ENCODE results near the gene ZDHHC8. TPM values are rescaled to one million over a fixed set of nuclear protein-coding genes. Genes with fewer than 3 reads are reported as not detected.
A peak's percentile ranks its signal among the peaks of the same experiment; 100 is the strongest.

ZDHHC8 gene
- total RNA-seq, 2 experiments from 2014 or later = 26.4 to 31.3 TPM

- intact Hi-C loops (cut with micrococcal nuclease) = no loop called here
- Mint-ChIP-seq H3K9me3 (no peaks in the 10 kb centered on the region), H3K36me3 (ENCODE audit: low read depth) (peaks cover 27% of the 10 kb centered on the region), H3K4me1 (ENCODE audit: low read depth) (peaks cover 46% of the 10 kb centered on the region), H3K27me3 (ENCODE audit: low read depth) (no peaks in the 10 kb centered on the region), H3K4me3 (no peak overlapping the region), H3K27ac (peak overlapping the region; percentile 4)
- DNase-seq = no peak
- CTCF ChIA-PET = interaction anchor here (1.1 to 1.4 kb wide), 2 partner anchors 9 to 15 kb away, joined by 5 to 6 read pairs; partner anchors contain the start of gene TRMT2A
Measured at GRCh38 chr22:20102203-20102780, 29.3 kb upstream of the ZDHHC8 start.

- Mint-ChIP-seq H3K27me3 (ENCODE audit: low read depth) (no peaks in the 10 kb centered on the region), H3K4me3 (no peak overlapping the region), H3K4me1 (ENCODE audit: low read depth) (peaks cover 17% of the 10 kb centered on the region), H3K9me3 (no peaks in the 10 kb centered on the region), H3K27ac (peak overlapping the region; percentile 21), H3K36me3 (ENCODE audit: low read depth) (peaks cover 13% of the 10 kb centered on the region)
- DNase-seq = no peak
- intact Hi-C loops (cut with micrococcal nuclease) = no loop called here
- CTCF ChIA-PET = no interaction called here
Measured at GRCh38 chr22:20105456-20106204, 26.0 kb upstream of the ZDHHC8 start.

GRCh38 chr22:20106205-20106848, 25.3 kb upstream of the ZDHHC8 start:
- H3K4me3 Mint-ChIP-seq = no peak overlapping the region
- no peak for DNase-seq
- H3K27me3 Mint-ChIP-seq (ENCODE audit: low read depth) = no peaks in the 10 kb centered on the region
- H3K36me3 Mint-ChIP-seq (ENCODE audit: low read depth) = peaks cover 13% of the 10 kb centered on the region
- peaks cover 16% of the 10 kb centered on the region for H3K4me1 Mint-ChIP-seq (ENCODE audit: low read depth)
- intact Hi-C loops (cut with micrococcal nuclease) = no loop called here
- CTCF ChIA-PET = no interaction called here
- H3K27ac Mint-ChIP-seq = no peak overlapping the region
- H3K9me3 Mint-ChIP-seq = no peaks in the 10 kb centered on the region

GRCh38 chr22:20106849-20107237, 24.8 kb upstream of the ZDHHC8 start:
- Mint-ChIP-seq H3K4me1 (ENCODE audit: low read depth) (peaks cover 15% of the 10 kb centered on the region), H3K9me3 (no peaks in the 10 kb centered on the region), H3K36me3 (ENCODE audit: low read depth) (peaks cover 13% of the 10 kb centered on the region), H3K27ac (no peak overlapping the region), H3K4me3 (no peak overlapping the region), H3K27me3 (ENCODE audit: low read depth) (no peaks in the 10 kb centered on the region)
- intact Hi-C loops (cut with micrococcal nuclease) = no loop called here
- CTCF ChIA-PET = no interaction called here
- DNase-seq = no peak

- H3K27me3 Mint-ChIP-seq (ENCODE audit: low read depth) = no peaks in the 10 kb centered on the region
- intact Hi-C loops (cut with micrococcal nuclease) = no loop called here
- DNase-seq = no peak
- H3K27ac Mint-ChIP-seq = no peak overlapping the region
- CTCF ChIA-PET = interaction anchor here (1.4 kb wide), 1 partner anchor 12 kb away, joined by 3 read pairs; no protein-coding TSS in a partner anchor
- H3K36me3 Mint-ChIP-seq (ENCODE audit: low read depth) = peaks cover 9% of the 10 kb centered on the region
- no peak overlapping the region for H3K4me3 Mint-ChIP-seq
- peaks cover 14% of the 10 kb centered on the region for H3K4me1 Mint-ChIP-seq (ENCODE audit: low read depth)
- H3K9me3 Mint-ChIP-seq = no peaks in the 10 kb centered on the region
Measured at GRCh38 chr22:20107471-20107901, 24.1 kb upstream of the ZDHHC8 start.

GRCh38 chr22:20107951-20108756, 23.4 kb upstream of the ZDHHC8 start:
- Mint-ChIP-seq H3K4me1 (ENCODE audit: low read depth) (peaks cover 12% of the 10 kb centered on the region), H3K36me3 (ENCODE audit: low read depth) (peaks cover 9% of the 10 kb centered on the region), H3K4me3 (no peak overlapping the region), H3K27me3 (ENCODE audit: low read depth) (no peaks in the 10 kb centered on the region), H3K27ac (no peak overlapping the region), H3K9me3 (no peaks in the 10 kb centered on the region)
- CTCF ChIA-PET = interaction anchor here (1.4 kb wide), 2 partner anchors 11 to 12 kb away, joined by 3 to 5 read pairs; no protein-coding TSS in a partner anchor
- no peak for DNase-seq
- intact Hi-C loops (cut with micrococcal nuclease) = no loop called here

- H3K36me3 Mint-ChIP-seq (ENCODE audit: low read depth) = peaks cover 11% of the 10 kb centered on the region
Measured at GRCh38 chr22:20108757-20109230, 22.8 kb upstream of the ZDHHC8 start.

GRCh38 chr22:20109411-20110358, 21.9 kb upstream of the ZDHHC8 start:
- Mint-ChIP-seq H3K27me3 (ENCODE audit: low read depth) (no peaks in the 10 kb centered on the region), H3K9me3 (no peaks in the 10 kb centered on the region), H3K4me3 (no peak overlapping the region), H3K4me1 (ENCODE audit: low read depth) (peaks cover 19% of the 10 kb centered on the region), H3K36me3 (ENCODE audit: low read depth) (peaks cover 17% of the 10 kb centered on the region), H3K27ac (peak overlapping the region; percentile 30)
- intact Hi-C loops (cut with micrococcal nuclease) = loop anchor here (10.0 kb wide), 1 partner anchor 255 kb away; the partner anchor contains the start of genes GNB1L and RTL10
- CTCF ChIA-PET = interaction anchor here (1.1 to 1.7 kb wide), 4 partner anchors 10 to 96 kb away, joined by 3 to 7 read pairs (median 4); partner anchors contain the start of gene TANGO2
- DNase-seq = no peak

More at GRCh38 chr22:20108757-20109230, 22.8 kb upstream of the ZDHHC8 start:
- Mint-ChIP-seq H3K4me3 (no peak overlapping the region), H3K9me3 (no peaks in the 10 kb centered on the region), H3K4me1 (ENCODE audit: low read depth) (peaks cover 13% of the 10 kb centered on the region), H3K27me3 (ENCODE audit: low read depth) (no peaks in the 10 kb centered on the region), H3K27ac (peak overlapping the region; percentile 6)
- CTCF ChIA-PET = interaction anchor here (1.4 kb wide), 1 partner anchor 12 kb away, joined by 5 read pairs; no protein-coding TSS in a partner anchor
- intact Hi-C loops (cut with micrococcal nuclease) = no loop called here
- DNase-seq = no peak

GRCh38 chr22:20110359-20110985, 21.1 kb upstream of the ZDHHC8 start:
- peak overlapping the region; percentile 84 for H3K27ac Mint-ChIP-seq

GRCh38 chr22:20111045-20111688, 20.4 kb upstream of the ZDHHC8 start:
- H3K9me3 Mint-ChIP-seq = no peaks in the 10 kb centered on the region
- H3K4me3 Mint-ChIP-seq = no peak overlapping the region
- H3K27me3 Mint-ChIP-seq (ENCODE audit: low read depth) = no peaks in the 10 kb centered on the region
- intact Hi-C loops (cut with micrococcal nuclease) = loop anchor here (10.0 kb wide), 1 partner anchor 256 kb away; the partner anchor contains the start of genes GNB1L and RTL10
- peaks cover 21% of the 10 kb centered on the region for H3K36me3 Mint-ChIP-seq (ENCODE audit: low read depth)
- H3K4me1 Mint-ChIP-seq (ENCODE audit: low read depth) = peaks cover 28% of the 10 kb centered on the region
- H3K27ac Mint-ChIP-seq = peak overlapping the region; percentile 84
- CTCF ChIA-PET = interaction anchor here (0.7 to 1.7 kb wide), 8 partner anchors 9 to 98 kb away, joined by 3 to 7 read pairs (median 3); partner anchors contain the start of gene TANGO2
- DNase-seq = peak; percentile 36

More at GRCh38 chr22:20110359-20110985, 21.1 kb upstream of the ZDHHC8 start:
- no peak for DNase-seq
- no peak overlapping the region for H3K4me3 Mint-ChIP-seq
- peaks cover 21% of the 10 kb centered on the region for H3K36me3 Mint-ChIP-seq (ENCODE audit: low read depth)
- intact Hi-C loops (cut with micrococcal nuclease) = loop anchor here (10.0 kb wide), 1 partner anchor 256 kb away; the partner anchor contains the start of genes GNB1L and RTL10
- H3K4me1 Mint-ChIP-seq (ENCODE audit: low read depth) = peaks cover 26% of the 10 kb centered on the region
- no peaks in the 10 kb centered on the region for H3K9me3 Mint-ChIP-seq
- CTCF ChIA-PET = interaction anchor here (0.7 to 1.7 kb wide), 8 partner anchors 8 to 97 kb away, joined by 3 to 7 read pairs (median 3); partner anchors contain the start of gene TANGO2
- no peaks in the 10 kb centered on the region for H3K27me3 Mint-ChIP-seq (ENCODE audit: low read depth)
